ENCODE measurements around the gene NSMCE1. TPM values are rescaled to one million over a fixed set of nuclear protein-coding genes. Genes with fewer than 3 reads are reported as not detected.

NSMCE1 gene
- total RNA-seq, 4 donors from 2014 or later = 6.2 to 90.8 (median 27.2) TPM

GRCh38 chr16:27218756-27219155 is 49.8 kb downstream of the NSMCE1 start:
- H3K4me3 ChIP-seq = no peak overlapping the region
- intact Hi-C loops (cut with DNase I; ENCODE audit: low total_unique reads) = no loop called here
- no peaks in the 10 kb centered on the region for H3K27me3 ChIP-seq
- H3K27ac ChIP-seq = no peak overlapping the region
- H3K36me3 ChIP-seq = no peaks in the 10 kb centered on the region
- no peaks in the 10 kb centered on the region for H3K9me3 ChIP-seq
- in situ Hi-C loops (cut with MboI; ENCODE audit: low pct_ligation_motif_present in 1 of 4, low pct_unique_long_range_greater_than_20kb in 1 of 4, low sequenced_read_pairs in 3 of 4) = no loop called here
- DNase-seq = no peak
- no peak for TF ChIP-seq CTCF (IDR thresholded peaks at IDR 0.05)
- peaks cover 5 to 25% (median 11%) of the 10 kb centered on the region in 4 donors for H3K4me1 ChIP-seq
- WGBS, 2 donors (ENCODE audit: low coverage in 1 of 2) = 95% methylated on average over 9 of the region's 9 CpGs; no CpG with 5 or more reads in 1 of the 2 donors

GRCh38 chr16:27217256-27217655 is 51.3 kb downstream of the NSMCE1 start:
- peaks cover 0 to 15% (median 7%) of the 10 kb centered on the region in 4 donors for H3K4me1 ChIP-seq
- TF ChIP-seq POLR2A (IDR thresholded peaks at IDR 0.05) = no peak
- no peak for TF ChIP-seq POLR2AphosphoS5 (IDR thresholded peaks at IDR 0.05)
- no peak for TF ChIP-seq EP300 (IDR thresholded peaks at IDR 0.05; ENCODE audit: low read depth)
- TF ChIP-seq CTCF (IDR thresholded peaks at IDR 0.05) = no peak
- no peak for DNase-seq
- WGBS, 2 donors (ENCODE audit: low coverage in 1 of 2) = 84% methylated on average over 10 of the region's 10 CpGs; no CpG with 5 or more reads in 1 of the 2 donors
- no peaks in the 10 kb centered on the region for H3K9me3 ChIP-seq
- in situ Hi-C loops (cut with MboI; ENCODE audit: low pct_ligation_motif_present in 1 of 4, low pct_unique_long_range_greater_than_20kb in 1 of 4, low sequenced_read_pairs in 3 of 4) (no loop called here), intact Hi-C loops (cut with DNase I; ENCODE audit: low total_unique reads) (no loop called here)
- no peaks in the 10 kb centered on the region for H3K36me3 ChIP-seq
- no peak overlapping the region for H3K27ac ChIP-seq
- H3K4me3 ChIP-seq = no peak overlapping the region
- H3K27me3 ChIP-seq = no peaks in the 10 kb centered on the region

- in situ Hi-C loops (cut with MboI; ENCODE audit: low pct_ligation_motif_present in 1 of 4, low pct_unique_long_range_greater_than_20kb in 1 of 4, low sequenced_read_pairs in 3 of 4) = no loop called here
- H3K27me3 ChIP-seq = no peaks in the 10 kb centered on the region
- no peaks in the 10 kb centered on the region for H3K36me3 ChIP-seq
- intact Hi-C loops (cut with DNase I; ENCODE audit: low total_unique reads) = no loop called here
- no peak overlapping the region for H3K4me3 ChIP-seq
- TF ChIP-seq POLR2A (IDR thresholded peaks at IDR 0.05) (no peak), CTCF (IDR thresholded peaks at IDR 0.05) (no peak), POLR2AphosphoS5 (IDR thresholded peaks at IDR 0.05) (no peak), EP300 (IDR thresholded peaks at IDR 0.05; ENCODE audit: low read depth) (no peak)
- H3K4me1 ChIP-seq = peaks cover 0 to 15% (median 5%) of the 10 kb centered on the region in 4 donors
- no peak overlapping the region for H3K27ac ChIP-seq
- DNase-seq = no peak
- no peaks in the 10 kb centered on the region for H3K9me3 ChIP-seq
- 91 to 95% methylated on average over 4 to 16 of the region's 16 CpGs for WGBS, 2 donors (ENCODE audit: low coverage in 1 of 2)
Observed at GRCh38 chr16:27216297-27216885, 52.2 kb downstream of the NSMCE1 start.

GRCh38 chr16:27215660-27216059 is 52.9 kb downstream of the NSMCE1 start:
- H3K4me3 ChIP-seq = no peak overlapping the region
- in situ Hi-C loops (cut with MboI; ENCODE audit: low pct_ligation_motif_present in 1 of 4, low pct_unique_long_range_greater_than_20kb in 1 of 4, low sequenced_read_pairs in 3 of 4) (no loop called here), intact Hi-C loops (cut with DNase I; ENCODE audit: low total_unique reads) (no loop called here)
- WGBS, 2 donors (ENCODE audit: low coverage in 1 of 2) = 93% methylated on average over 7 of the region's 7 CpGs; no CpG with 5 or more reads in 1 of the 2 donors
- H3K27me3 ChIP-seq = no peaks in the 10 kb centered on the region
- no peak overlapping the region for H3K27ac ChIP-seq
- TF ChIP-seq POLR2A (IDR thresholded peaks at IDR 0.05) (no peak), EP300 (IDR thresholded peaks at IDR 0.05; ENCODE audit: low read depth) (no peak), CTCF (IDR thresholded peaks at IDR 0.05) (no peak), POLR2AphosphoS5 (IDR thresholded peaks at IDR 0.05) (no peak)
- peaks cover 0 to 15% (median 5%) of the 10 kb centered on the region in 4 donors for H3K4me1 ChIP-seq
- DNase-seq = no peak
- no peaks in the 10 kb centered on the region for H3K9me3 ChIP-seq
- H3K36me3 ChIP-seq = no peaks in the 10 kb centered on the region

Measured in transverse colon (tissue), 4 donors.